ENCODE results near the gene SMIM1.
"Not testable (repeated sequence)": the region's sequence is repeated elsewhere in the genome, so short reads cannot be mapped to it uniquely, and the experiment has no call there.

Gene SMIM1

DNA sequence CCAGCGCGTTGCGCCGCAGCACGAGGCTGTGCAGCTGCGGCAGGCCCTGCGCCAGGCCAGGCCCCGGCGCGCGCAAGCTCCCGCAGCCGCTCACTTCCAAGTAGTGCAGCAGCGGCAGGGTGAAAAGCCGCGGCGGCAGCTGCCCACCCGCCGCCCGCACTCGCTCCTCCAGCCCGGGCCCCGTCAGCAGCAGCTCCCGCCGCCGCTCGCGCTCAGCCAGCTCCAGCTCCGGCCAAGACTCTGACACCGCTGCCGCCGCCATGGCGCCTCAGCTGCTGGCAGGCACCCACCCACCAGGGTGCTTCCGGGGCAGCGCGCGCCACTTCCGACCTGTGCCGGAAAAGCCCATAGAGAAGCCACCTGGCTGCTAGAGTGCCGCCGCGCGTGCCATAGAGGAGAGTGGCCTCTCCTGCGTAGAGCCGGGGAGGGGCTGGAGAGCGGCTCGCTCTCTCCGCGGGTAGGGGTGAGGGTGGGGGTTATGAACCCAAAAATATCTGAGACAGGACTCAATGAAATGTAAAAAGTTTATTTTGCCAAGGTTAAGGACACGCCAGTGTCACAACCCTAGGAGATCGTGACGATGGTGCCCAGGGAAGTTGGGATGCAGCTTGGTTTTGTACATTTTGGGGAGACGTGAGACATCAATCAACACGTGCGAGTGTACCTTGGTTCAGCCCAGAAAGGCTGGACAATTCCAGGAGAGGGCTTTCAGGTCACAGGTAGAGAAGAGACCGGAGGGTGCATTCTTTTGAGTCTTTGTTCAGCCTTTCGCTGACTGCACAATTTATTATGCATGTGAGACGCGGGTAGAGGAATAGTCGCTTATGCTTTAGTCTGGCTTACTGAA is 23.9 kb downstream of the SMIM1 start, which contains the start of gene LRRC47:
Gene LRRC47, minus strand, starts transcription at position 284 of the 847 bp plus-strand sequence. Its CDS starts 22 bp downstream, at position 262.
- DNase-seq, result peak; percentile 68

DNA sequence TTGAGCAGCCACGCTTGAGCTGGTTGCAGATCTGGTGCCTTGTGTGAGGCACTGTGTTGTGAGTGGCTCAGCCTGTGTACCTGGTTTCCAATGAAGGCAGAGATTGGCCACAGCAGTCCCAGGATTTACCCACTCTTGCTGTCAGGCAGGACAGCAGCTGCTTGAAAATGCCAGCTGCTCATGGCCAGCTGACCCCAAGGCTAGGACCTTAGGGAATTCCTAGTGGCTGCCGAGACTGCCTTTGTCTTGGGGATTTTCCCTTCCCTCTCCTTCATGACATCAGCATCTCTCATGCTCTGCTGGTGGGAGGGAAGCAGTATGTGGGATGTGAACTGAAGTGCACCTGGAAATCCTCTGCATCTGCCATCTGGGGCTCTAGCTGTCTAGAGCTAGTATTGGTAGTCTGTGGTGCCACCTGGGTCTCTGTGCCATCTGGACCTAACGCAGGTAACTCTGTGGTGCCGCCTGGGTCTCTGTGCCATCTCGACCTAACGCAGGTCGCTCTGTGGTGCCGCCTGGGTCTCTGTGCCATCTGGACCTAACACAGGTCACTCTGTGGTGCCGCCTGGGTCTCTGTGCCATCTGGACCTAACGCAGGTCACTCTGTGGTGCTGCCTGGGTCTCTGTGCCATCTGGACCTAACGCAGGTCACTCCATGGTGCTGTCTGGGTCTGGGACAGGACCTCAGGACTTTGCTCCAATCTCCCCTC is 27.6 kb downstream of the SMIM1 start:
- no peak for DNase-seq

DNA sequence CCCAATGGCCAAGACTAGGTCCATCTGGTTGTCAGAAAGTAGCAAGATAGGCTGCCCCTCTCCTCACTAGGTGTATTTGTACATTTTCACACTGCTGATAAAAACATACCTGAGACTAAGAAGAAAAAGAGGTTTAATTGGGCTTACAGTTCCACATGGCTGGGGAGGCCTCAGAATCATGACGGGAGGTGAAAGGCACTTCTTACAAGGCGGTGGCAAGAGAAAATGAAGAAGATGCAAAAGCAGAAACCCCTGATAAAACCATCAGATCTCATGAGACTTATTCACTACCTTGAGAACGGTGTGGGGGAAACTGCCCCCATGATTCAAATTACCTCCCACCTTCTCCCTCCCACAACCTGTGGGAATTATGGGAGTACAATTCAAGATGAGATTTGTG is 28.2 kb downstream of the SMIM1 start:
- not testable (repeated sequence) for DNase-seq

DNA sequence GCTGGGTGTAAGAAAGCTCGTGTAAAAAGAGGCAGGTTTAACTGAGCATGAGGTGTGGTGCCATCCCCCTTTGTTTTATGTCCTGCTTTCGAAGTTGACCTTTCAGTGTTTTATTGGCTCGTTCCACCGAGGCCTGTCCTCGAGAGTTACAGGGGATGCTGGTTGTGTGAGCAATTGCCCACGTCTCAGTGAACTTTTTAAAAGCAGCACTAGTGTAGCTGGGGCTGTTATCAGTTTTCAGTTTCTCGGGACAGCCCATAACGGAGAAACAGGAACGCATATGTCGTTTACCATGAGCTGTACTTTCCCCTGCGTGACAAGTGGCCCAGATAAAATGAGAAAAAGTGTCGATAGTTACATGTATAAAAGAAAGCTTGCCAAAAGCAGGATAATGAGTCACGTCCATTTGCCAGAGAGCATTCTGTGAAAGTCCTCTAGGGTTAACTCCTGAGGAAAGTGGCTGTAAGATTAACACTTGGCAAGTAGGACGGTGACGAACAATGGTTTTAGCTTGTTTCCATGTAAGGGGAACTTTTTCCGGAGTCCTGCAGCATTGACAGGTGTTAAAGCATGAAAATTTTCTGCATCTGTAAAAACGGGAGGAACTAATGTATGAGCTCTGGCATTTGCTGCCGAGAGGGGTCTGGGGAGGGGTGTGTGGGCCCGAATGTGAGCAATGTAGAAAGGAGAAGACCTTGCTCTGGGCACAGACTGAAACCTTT is 31.5 kb downstream of the SMIM1 start:
- no peak for DNase-seq

DNA sequence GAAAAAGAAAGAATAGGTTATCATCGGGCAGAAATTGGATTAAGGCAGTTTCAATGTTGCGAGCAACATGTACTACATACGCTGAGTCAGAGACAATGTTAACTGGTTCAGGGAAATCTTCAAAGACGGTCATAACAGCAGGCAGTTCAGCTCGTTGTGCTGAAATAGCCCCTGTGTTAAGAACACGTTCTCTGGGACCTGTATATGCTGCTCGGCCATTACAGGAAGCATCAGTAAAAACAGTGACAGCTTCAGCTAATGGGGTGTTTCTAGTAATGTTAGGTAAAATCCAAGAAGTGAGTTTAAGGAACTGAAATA is 32.0 kb downstream of the SMIM1 start:
- not testable (repeated sequence) for DNase-seq

DNA sequence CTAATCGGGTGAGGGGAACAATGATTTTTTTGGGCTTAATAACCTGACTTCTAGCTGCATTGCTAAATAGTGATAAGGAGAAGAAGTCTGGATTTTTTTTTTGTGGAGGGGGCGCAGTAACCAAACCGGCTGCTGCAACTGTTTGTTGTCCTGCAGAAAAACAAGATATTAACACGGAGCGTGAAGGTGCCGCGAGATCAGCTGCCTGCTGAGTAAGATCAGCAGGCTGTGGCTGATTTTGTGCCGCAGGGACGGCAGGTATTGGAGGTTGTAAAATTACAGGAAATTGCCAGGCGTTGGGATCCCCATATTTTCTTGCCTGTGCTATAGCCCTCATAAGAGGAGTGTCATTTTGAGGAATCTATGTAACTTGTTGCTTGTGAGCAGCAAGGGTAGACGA is 32.5 kb downstream of the SMIM1 start:
- no peak for DNase-seq

DNA sequence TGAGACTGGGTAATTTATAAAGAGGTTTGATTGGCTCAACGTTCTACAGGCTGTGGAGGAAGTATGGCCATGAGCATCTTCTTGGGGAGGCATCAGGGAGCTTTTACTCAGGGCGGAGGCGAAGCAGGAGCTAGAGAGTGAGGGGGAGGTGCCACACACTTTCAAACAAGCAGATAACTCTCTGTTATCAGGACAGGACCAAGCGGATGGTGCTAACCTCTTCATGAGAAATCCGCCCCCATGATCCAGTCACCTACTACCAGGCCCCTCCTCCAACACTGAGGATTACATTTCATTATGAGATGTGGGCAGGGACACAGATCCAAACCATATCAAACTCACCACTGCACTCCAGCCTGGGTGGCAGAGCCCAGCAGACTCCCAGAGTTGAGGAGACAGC is 35.2 kb downstream of the SMIM1 start:
- DNase-seq, result no peak

DNA sequence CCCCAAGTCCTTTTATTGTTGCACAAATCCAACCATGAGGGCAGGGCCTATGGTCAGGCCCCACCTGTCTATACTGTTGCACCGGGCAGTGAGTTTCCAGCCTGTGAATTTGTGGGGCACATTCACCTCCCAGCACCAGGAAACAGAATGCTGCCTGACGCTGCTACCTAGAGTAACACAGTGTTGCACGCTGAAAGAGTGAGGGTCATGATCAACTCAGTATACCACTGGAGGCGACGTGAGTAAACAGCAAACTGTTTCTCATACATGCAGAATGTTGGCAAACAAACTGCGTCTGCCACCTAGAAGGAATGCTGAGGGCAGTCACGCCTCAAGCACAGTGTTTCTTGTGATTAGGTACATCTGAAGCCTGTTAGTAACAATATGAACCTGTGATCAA is 37.1 kb downstream of the SMIM1 start:
- no peak for DNase-seq

DNA sequence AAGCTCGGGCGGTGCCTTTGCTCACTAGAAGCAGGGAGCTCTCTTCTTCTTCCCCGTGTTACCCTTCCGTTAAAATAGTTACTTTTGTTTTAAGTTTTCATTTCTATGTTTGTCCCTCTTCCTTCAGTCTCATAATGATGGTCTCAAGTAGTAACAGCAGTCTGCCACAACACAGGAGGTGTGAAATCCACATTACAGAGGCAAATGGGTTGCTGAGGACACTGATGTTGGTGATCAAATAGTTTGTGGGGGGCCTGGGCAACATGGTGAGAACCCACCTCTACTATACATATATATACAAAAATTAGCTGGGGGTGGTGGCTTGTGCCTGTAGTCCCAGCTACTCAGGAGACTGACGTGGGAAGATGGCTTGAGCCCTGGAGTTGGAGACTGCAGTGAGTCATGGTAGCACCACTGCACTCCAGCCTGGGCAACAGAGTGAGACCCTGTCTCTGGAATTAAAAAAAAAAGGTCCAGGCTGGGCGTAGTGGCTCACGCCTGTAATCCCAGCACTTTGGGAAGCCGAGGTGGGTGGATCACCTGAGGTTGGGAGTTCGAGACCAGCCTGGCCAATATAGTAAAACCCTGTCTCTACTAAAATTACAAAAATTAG is 37.7 kb downstream of the SMIM1 start:
- DNase-seq, result not testable (repeated sequence)

DNA sequence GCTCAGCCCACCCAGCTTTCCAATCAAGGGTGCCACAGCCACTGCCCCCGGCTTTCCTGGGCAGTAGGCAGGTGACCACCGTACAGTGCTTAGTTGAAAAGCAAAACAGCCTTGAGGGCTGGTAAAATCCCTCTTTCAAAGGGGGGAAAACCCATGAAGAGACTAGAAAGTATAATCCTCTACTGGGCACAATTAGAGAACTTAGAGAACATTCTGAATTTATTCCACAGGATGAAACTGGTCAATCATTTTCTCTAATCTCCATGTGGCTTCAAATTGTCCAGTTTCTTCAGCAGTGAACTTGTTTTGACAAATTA is 39.0 kb downstream of the SMIM1 start:
- DNase-seq, result no peak

DNA sequence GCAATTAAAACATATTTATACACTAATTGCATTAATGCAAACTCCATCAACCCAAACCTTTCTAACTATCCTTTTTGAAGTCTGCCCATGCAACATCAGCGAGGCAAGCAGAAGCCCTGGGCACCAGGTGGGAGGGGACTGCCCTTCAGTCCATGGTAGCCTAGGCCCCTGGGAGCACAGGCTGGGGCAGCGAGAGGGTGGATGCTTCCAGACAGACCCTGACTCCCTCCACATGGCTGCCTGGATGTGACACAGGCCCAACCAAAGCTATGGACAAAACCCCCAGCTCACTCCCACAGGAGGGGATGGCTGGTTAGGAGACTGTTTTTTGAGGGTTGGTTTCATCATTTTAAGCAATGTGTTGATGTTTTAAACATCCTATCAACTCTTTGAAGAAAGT is 41.5 kb downstream of the SMIM1 start:
- no peak for DNase-seq

DNA sequence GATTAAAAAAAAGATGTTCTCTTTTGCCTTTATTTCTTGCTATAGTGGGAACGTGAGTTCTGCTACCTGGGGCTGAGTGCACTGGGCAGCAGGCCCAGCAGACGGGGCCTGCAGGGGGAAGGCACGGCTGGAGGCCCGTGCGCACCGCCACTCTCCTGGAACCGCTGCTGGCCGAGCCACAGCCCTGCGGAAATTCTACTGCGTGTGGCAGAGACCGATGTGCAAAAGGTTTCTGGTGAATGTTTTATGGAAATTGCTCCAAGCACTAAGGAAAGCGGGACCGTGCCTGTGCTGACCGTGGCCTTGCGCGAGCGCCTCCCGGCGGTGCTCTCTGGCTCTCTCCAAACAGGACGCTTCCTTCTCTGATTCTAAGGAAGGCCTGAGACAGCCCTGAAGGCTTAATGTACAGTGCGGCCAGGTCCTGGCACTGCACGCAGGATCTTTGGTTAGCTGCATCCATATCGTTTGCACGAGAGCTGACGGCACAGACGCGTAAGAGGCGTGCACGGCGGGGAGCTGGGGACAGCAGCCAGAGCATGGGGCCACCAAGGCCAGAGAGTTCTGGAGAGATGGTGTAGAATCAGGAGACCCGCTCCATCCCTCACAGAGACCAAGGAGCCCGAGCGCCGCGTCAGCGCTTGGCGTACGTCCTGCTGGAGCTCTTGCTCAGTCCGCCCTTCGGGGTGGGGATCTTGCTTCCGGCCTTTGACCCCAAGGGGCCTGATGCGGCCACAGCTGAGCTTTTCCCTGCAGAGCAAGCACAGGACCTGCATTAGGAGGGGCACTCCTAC is 42.4 kb downstream of the SMIM1 start:
- DNase-seq, result no peak

DNA sequence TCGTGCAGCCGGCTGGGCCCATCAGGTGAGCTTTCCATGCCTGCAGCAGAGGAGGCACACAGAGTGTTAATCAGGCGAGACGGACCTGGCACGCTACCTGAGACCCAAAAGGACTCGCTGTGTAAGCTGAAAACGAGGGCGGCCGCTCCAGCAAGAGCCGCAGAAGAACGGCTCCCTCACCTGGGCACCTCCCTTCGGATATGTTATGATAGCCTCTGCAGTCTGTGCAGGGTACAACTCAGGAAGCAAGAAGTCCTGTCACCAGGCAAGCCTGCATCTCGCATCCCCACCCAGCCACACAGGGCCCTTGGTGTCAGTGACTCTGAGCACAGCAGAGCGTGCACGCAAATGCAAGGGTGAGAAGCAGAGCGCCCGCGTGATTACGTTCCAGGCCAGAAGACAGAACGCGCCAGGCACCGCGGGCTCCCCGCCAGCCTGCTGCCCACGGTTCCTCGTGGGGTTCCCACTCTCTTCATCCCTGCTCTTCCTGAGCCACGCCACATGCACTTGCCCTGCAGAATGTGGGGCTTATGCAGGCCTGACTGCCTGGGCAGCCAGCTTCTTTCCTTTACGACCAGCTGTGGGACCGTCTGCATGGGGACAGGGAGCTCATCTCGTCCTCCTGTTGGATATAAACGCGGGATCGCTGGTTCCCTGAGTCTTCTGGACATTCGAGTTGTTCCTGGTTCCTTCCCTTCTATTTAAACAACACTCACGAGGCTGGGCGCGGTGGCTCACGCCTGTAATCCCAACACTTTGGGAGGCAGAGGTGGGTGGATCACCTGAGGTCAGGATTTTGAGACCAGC is 44.0 kb downstream of the SMIM1 start:
- no peak for DNase-seq

DNA sequence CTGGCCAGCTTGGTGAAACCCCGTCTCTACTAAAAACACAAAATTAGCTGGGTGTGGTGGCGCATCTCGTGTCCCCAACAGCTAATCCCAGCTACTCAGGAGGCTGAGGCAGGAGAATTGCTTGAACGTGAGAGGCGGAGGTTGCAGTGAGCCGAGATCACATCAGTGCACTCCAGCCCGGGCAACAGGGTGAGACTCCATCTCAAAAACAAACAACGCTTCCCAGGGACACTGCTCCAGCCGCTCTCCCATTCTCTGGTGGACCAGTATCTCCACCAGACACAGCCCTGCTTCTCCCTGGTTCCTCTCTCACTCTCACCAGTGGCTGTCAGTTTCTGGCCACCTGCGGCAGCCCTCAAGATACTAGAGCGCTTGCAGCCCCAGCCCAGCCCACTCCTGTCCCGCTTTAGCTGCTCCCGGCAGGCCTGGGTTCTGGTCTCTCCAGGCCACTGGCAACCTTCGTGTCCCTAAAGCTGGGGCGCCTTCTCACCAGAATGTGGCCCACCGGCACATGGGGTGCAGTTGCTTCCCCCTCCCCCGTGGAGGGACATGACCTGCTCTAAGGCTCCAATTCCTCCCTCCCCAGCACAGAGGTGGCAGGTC is 44.7 kb downstream of the SMIM1 start:
- no peak for DNase-seq

DNA sequence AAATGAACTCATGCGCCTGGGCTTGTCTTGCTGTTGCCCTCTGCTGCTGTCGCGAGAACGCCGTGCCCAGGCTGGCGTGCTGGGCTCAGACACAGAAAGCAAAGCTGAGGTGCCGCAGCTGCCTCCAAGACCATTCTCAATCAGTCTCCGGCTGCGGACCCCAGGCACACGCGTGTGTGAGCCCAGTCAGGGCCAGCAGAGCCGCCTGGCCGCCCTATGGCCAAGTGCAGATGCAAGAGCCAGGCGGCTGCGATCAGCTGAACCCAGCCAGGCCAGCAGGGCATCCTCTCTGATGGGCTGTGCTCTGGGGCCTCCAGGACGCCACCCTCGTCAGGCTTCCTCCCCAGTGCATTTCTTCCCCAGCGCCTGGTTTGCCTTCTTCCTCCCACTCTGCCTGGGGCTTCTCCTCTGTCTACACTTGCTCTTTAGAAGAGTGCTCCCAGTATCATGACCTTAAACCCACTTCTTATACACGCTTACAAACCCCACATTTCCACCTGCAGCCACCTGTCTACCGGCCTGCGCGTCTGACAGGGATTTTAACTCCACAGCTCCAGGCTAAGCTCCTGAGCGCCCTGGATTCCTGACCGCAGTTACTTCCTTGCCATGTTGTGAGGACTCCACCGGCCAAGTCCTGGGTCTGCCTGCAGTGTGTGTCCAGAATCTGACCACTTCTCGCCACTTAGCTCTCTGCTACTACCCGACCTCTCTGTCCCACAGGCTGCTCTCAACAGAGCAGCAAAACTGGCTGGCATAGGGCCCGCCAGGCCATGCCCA is 45.5 kb downstream of the SMIM1 start:
- DNase-seq, result no peak

DNA sequence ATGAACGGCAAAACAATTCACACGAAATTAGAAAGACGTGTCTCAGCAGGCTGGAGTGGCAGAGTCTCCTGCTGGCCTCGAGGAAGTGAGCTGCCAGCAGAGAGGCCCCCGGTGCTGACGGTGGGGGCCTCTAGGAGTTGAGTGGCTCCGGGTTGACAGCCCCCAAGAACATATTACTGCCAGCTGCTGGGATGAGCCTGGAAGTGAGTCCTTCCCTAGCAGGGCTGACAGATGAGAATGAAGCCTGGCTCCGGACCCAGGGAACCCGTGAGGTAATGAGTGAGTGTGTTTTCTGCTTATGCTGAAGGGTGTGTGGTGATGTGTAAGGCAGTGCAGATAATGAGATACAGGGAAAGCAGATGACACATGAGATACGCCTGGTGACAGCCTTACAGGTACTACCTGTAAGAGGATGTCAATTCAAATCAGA is 47.2 kb downstream of the SMIM1 start:
- no peak for DNase-seq

DNA sequence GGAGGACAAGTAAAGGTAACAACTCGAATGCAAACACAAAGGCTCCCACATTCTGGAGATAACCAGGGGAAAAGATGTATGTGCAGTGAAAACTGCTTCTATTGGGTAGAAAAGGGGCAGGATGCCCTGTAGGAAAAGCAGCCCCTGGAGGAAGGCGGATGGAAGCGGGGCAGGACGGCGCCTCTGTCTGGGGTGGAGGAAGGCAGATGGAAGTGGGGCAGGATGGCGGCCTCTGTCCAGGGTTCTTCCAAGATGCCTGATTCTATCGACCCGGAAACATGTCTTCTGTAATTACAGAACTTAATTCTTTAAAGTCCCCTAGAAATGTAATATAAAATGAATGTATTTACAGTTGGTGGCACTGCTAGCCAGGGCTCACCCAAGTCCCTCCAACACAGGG is 47.8 kb downstream of the SMIM1 start:
- DNase-seq, result no peak

DNA sequence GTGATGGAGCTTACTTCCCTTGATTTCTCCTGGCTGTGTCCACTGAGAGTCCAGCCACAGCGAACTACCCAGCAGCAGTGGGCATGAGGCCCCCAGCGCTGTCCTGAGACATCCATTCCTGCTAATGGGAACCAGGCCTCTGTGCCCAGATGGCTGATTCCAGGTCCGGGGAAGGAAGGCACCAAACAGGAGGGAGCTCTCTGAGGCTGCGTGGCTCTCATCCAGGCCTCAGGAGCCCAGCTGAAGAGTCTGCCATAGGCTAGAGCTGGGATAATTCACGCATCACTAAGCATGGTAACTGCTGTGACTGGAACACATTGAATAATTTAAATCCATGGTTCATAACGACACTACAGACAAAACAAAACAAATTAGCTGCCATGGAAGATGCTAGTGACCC is 48.5 kb downstream of the SMIM1 start:
- DNase-seq, result no peak

DNA sequence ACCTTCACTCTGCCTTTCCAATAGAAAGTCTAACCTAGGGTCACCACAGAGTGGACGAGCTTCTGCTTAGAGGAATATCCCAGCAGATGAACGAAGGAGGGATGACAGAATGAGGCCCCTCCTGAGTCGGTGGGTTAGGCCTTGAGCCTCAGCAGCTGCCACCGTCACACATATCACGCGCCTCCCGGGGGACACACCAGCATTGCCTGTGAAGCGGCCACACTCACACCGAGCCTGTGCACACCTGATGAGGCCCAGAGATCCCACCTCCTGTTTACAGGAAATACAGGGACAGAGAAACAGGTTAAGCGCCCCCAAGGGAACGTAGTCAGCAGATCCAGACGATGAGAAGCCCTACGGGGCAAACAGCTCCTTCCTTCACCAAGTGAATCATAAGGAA is 48.9 kb downstream of the SMIM1 start:
- DNase-seq, result no peak

DNA sequence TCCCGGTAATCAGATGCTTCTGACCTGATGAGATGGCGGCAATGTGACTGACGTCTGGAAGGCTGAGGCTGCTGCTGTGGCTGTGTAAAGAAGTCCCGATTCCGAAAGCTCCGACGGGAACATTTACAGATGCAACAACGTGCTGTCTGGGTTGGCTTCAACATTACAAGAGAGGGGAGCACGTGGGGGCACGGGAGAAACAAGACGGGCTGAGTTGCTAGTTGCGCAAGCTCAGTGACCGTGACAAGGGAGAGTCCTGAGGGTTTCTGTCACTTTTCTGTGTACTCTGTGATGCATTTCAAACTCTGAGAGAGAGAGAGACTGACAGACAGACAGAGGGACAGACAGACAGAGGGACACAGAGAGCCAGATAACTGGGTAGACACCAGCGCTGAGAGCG is 49.4 kb downstream of the SMIM1 start:
- no peak for DNase-seq

DNA sequence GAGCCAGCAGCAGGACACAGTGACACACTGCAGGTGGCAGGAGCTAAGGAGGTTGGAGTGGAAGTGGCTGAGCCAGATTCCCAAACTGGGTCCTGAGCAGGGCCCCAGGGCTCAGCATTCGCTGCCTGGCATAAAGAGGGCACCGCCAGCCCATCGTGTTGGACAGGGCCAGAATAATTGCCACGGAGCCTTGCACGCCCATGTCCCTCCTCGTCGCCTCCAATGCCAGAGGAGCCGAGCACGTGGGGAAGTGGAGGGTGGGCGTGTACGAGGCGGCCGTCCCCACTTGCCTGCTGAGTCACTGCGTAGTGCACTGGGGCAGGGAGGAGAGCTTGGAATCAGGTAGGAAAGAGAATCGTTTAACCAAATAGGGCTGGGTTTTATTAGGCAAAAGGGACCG is 49.9 kb downstream of the SMIM1 start:
- DNase-seq, result no peak
